ENCODE measurements around the gene TMEM44.
"Not testable (repeated sequence)": the region's sequence is repeated elsewhere in the genome, so short reads cannot be mapped to it uniquely, and the experiment has no call there.

The TMEM44 gene

GRCh38 chr3:194554473-194555123 lies 78.6 kb downstream of the TMEM44 start:
- TF ChIP-seq ZFX (IDR thresholded peaks at IDR 0.05; ENCODE audit: borderline replicate concordance) (no peak), CTCF (IDR thresholded peaks at IDR 0.05) (no peak)
- no peak overlapping the region for H3K27ac ChIP-seq

- H3K27ac ChIP-seq: no peak overlapping the region
- TF ChIP-seq CTCF (IDR thresholded peaks at IDR 0.05): no peak
- TF ChIP-seq ZFX (IDR thresholded peaks at IDR 0.05; ENCODE audit: borderline replicate concordance): no peak
These were observed 80.8 kb downstream of the TMEM44 start for GRCh38 chr3:194552327-194552949.

GRCh38 chr3:194549853-194550252 lies 83.4 kb downstream of the TMEM44 start:
- TF ChIP-seq ZFX (IDR thresholded peaks at IDR 0.05; ENCODE audit: borderline replicate concordance) (no peak), CTCF (IDR thresholded peaks at IDR 0.05) (no peak)

GRCh38 chr3:194548346-194549321 lies 84.6 kb downstream of the TMEM44 start:
- no peak overlapping the region for H3K27ac ChIP-seq

More at GRCh38 chr3:194549853-194550252, 83.4 kb downstream of the TMEM44 start:
- no peak overlapping the region for H3K27ac ChIP-seq

GRCh38 chr3:194547042-194547441 lies 86.2 kb downstream of the TMEM44 start:
- no peak overlapping the region for H3K27ac ChIP-seq
- TF ChIP-seq CTCF (IDR thresholded peaks at IDR 0.05): no peak
- TF ChIP-seq ZFX (IDR thresholded peaks at IDR 0.05; ENCODE audit: borderline replicate concordance): no peak

More at GRCh38 chr3:194548346-194549321, 84.6 kb downstream of the TMEM44 start:
- TF ChIP-seq CTCF (IDR thresholded peaks at IDR 0.05): no peak
- no peak for TF ChIP-seq ZFX (IDR thresholded peaks at IDR 0.05; ENCODE audit: borderline replicate concordance)

- H3K27ac ChIP-seq: not testable (repeated sequence)
These were observed 87.7 kb downstream of the TMEM44 start for GRCh38 chr3:194545538-194545937.

- no peak overlapping the region for H3K27ac ChIP-seq
- no peak for TF ChIP-seq ZFX (IDR thresholded peaks at IDR 0.05; ENCODE audit: borderline replicate concordance)
- no peak for TF ChIP-seq CTCF (IDR thresholded peaks at IDR 0.05)
These were observed 89.7 kb downstream of the TMEM44 start for GRCh38 chr3:194543550-194543949.

Data from 22Rv1 (cell line).